Activated T-cell treated with anti-CD3 and anti-CD28 coated beads for 24 hours (primary cell): ENCODE measurements around the gene COL10A1.

Experiments
- DNase-seq: peaks from one replicate; pipeline ENCODE4 v3.0.0-alpha.2; 2020; ENCODE audit warnings: low read depth

Gene COL10A1

DNA sequence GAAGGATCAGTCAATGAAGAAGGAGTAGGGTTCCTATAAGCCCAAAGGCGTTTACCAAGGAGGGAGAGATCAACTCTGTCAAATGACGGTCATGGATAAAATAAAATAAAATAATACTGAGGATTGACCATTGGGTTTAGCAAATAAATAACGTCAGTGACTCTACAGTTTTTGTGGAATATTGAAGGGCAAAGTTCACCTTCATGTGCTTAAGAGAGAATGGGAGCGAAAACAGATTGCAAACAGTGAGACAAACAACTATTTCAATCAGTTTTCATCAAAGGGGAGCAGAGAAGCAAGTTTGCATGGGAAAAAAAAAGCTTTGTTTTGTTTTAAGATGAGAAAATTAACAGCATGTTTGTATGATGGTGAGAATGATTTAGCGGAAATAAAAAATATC, 42.9 kb downstream of the COL10A1 start:
- no peak for DNase-seq

GRCh38 chr6:116078945-116079344, 47.0 kb downstream of the COL10A1 start:
- no peak for DNase-seq

DNA sequence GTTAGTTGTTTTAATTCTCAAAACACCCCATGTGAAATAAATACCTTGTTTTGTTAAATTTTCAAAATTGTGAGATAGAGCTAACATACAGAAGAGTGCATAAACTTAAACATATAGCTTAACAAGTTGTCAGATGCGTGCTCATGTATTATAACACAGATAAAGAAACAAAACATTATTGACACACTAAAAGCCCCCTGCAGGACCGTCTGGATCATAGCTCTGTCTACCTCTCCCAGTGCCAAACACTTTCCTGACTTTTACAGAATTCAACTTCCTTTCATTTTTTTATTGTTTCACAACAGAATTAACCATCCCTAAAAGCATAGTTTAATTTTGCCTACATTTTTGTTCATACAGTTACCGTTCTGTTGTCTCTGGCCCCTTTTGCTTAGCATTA, 47.4 kb downstream of the COL10A1 start:
- no peak for DNase-seq

- DNase-seq, result no peak
Measured at GRCh38 chr6:116074732-116075390, 51.1 kb downstream of the COL10A1 start.

- no peak for DNase-seq
Measured at GRCh38 chr6:116073765-116074440, 52.0 kb downstream of the COL10A1 start.

- no peak for DNase-seq
Measured at GRCh38 chr6:116072368-116072767, 53.6 kb downstream of the COL10A1 start.

DNA sequence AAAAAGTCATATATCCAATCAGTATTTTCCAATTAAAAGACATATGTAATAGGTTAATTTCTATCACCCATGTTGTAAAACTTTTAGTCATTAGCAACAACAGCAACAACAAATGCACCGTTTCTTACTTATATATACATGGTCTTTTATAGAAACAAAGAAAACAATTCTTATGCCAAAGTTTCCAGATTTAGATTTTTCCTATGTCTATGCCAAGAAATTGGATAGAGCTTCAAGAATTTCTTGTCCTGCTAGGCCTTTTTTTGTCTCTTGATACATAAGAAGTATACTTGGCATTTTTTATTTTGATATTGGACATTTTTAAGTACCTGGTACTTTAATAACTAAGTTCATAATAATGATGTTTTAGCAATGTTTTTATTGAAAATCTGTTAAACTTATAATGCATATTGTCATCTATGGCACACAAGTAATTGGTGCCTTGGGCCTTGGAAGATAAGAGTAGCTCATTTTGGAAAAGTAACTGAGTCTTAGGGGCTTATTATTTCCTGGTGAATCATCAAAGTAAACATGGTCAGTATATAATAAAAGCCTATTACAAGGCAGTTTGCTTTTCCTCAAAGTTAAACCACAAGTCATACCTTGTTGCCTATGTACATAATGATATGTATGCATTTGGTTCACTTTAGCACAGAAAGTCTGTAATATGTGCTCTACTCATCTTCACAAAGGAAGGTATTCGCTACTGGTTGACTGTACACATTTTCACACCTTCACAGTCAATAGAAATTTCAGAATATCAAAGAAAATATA, 55.1 kb downstream of the COL10A1 start:
- DNase-seq, result no peak

- DNase-seq, result no peak
Measured at GRCh38 chr6:116070101-116070500, 55.8 kb downstream of the COL10A1 start.
